Lower leg skin (tissue), 4 donors: ENCODE results near the gene C1orf210. TPM values are rescaled to one million over a fixed set of nuclear protein-coding genes. Genes with fewer than 3 reads are reported as not detected.

Source experiments
- DNase-seq, 2 donors: peaks; one replicate each; pipeline ENCODE4 v3.0.0-alpha.2; 2019; ENCODE audit warnings: low spot score in 2 of 2
- H3K4me3 ChIP-seq: fragments of 200-600 bp; sonication (generic); 2 replicates; pipeline ENCODE4 v1.5.1; 2017; ENCODE audit warnings: mild to moderate bottlenecking, low read depth; ENCODE audit not compliant: poor library complexity, severe bottlenecking
- POLR2A ChIP-seq, 2 donors: fragments of 450-650 bp; IDR thresholded peaks; one replicate each; pipeline ENCODE4 v1.6.1; 2016 to 2017; ENCODE audit warnings: antibody characterized with exemption in 2 of 2, mild to moderate bottlenecking in 1 of 2, moderate library complexity in 1 of 2
- WGBS, 2 donors: methylation state at CpG; one replicate each; pipeline ENCODE4 v1.1.5; 2018; 5-methylcytosine and 5-hydroxymethylcytosine counted together
- intact Hi-C: fragments of 100-400 bp; cut with DNase I; formaldehyde crosslinking; loops from one replicate; pipeline ENCODE4 v1.15.0; 2023; ENCODE audit warnings: low total_unique reads
- total RNA-seq, 4 donors: library from RNA; depleted of rRNA; stranded (reverse); fragments of >200 nt; gene quantifications; one replicate each; pipeline ENCODE4 v1.1.0, GENCODE V29; 2016
- TF ChIP-seq, protein P1 (sequence below), 3 donors: fragments of 450-650 bp; IDR thresholded peaks; one replicate each; pipeline ENCODE4 v1.5.1; 2016; ENCODE audit warnings: antibody characterized with exemption in 3 of 3, mild to moderate bottlenecking in 3 of 3, moderate library complexity in 2 of 3

The C1orf210 gene
- total RNA-seq, 4 donors from 2014 or later = 16.1 to 28.2 (median 25.4) TPM

DNA sequence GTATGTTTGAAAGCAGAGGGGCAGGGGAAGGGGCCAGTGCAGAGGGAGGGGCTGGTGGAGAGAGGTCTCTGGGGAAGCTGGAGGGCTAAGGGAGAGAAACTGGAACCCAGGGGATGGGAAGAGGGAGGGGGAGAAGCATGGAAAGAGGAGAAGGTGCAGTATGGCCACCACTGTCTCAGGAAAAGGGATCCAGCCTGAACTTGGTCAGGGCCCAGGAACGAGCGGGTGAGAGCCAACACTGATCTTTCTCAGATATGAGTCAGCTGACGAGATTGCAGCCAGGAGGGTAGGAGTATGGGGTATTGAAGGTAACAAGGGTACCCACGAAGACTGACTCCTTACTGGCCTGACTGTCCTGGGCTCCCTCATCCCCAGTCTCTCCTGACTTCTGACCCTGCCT is 33.5 kb upstream of the C1orf210 start:
- no peak for TF ChIP-seq POLR2A (IDR thresholded peaks at IDR 0.05)
- TF ChIP-seq, protein P1, sequence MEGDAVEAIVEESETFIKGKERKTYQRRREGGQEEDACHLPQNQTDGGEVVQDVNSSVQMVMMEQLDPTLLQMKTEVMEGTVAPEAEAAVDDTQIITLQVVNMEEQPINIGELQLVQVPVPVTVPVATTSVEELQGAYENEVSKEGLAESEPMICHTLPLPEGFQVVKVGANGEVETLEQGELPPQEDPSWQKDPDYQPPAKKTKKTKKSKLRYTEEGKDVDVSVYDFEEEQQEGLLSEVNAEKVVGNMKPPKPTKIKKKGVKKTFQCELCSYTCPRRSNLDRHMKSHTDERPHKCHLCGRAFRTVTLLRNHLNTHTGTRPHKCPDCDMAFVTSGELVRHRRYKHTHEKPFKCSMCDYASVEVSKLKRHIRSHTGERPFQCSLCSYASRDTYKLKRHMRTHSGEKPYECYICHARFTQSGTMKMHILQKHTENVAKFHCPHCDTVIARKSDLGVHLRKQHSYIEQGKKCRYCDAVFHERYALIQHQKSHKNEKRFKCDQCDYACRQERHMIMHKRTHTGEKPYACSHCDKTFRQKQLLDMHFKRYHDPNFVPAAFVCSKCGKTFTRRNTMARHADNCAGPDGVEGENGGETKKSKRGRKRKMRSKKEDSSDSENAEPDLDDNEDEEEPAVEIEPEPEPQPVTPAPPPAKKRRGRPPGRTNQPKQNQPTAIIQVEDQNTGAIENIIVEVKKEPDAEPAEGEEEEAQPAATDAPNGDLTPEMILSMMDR (IDR thresholded peaks at IDR 0.05) = no peak
- H3K4me3 ChIP-seq = no peak overlapping the region
- intact Hi-C loops = no loop called here
- 64 to 67% methylated on average over 4 of the region's 4 CpGs for WGBS, 2 donors
- no peak for DNase-seq

DNA sequence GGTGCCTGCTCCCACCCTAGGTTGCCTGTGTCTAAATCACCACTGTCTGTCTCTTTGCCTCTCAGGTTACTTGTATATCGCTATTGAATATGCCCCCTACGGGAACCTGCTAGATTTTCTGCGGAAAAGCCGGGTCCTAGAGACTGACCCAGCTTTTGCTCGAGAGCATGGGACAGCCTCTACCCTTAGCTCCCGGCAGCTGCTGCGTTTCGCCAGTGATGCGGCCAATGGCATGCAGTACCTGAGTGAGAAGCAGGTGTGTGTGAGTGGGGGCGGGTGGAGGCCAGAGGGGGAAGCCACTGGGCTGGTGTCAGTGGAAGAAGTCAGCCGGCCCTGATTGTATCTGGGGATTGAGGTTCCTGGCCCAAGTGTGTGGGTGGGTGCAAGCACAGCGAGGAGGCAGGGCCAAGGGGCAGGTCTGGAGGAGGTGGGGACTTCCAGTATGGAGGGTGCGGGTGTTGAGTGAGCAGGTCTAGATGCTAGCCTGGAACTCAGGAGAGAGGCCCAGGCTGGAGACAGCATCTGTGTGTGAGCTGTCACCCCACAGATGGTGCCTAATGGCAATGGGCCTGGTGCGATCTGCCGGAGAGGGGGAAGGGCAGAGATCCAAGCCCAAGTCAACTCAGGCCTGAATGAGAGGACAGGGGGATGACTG is 32.6 kb upstream of the C1orf210 start:
- WGBS, 2 donors = 81 to 87% methylated on average over 15 of the region's 15 CpGs
- no peak overlapping the region for H3K4me3 ChIP-seq
- no peak for DNase-seq
- no peak for TF ChIP-seq POLR2A (IDR thresholded peaks at IDR 0.05)
- TF ChIP-seq, protein P1 (IDR thresholded peaks at IDR 0.05) = no peak
- intact Hi-C loops = no loop called here

DNA sequence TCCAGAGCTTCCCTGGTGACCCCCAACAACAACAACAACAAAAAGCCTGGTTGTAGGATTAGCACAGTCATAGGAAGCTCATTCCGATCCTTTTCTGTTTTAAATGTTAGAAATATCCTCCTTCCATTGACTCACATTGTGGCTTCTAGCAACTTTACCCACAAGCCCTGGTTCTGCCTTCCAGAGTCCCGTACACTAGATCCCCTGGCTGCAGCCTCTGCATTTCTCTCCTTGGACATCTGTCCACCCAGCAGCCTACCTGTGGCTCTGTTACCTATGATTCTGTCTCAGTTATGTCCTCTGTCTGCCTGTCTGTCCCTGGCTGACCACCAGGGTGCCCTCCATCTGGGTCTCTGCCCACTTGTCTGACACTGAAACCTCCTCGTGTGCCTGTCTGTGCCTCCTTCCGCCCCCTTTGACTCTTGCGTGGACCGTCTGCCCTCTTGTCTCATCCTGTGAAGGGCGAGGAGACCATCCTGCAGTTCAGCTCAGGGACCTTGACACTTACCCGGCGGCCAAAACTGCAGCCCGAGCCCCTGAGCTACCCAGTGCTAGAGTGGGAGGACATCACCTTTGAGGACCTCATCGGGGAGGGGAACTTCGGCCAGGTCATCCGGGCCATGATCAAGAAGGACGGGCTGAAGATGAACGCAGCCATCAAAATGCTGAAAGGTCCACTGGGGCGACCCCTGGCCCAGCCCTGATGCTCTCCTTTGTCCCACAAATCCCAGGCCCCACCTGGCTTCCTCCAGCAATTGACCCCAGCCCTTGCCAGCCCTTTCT is 31.5 kb upstream of the C1orf210 start:
- TF ChIP-seq, protein P1 (IDR thresholded peaks at IDR 0.05) = no peak
- TF ChIP-seq POLR2A (IDR thresholded peaks at IDR 0.05) = no peak
- intact Hi-C loops = no loop called here
- 86 to 92% methylated on average over 16 of the region's 16 CpGs for WGBS, 2 donors
- no peak for DNase-seq
- no peak overlapping the region for H3K4me3 ChIP-seq

DNA sequence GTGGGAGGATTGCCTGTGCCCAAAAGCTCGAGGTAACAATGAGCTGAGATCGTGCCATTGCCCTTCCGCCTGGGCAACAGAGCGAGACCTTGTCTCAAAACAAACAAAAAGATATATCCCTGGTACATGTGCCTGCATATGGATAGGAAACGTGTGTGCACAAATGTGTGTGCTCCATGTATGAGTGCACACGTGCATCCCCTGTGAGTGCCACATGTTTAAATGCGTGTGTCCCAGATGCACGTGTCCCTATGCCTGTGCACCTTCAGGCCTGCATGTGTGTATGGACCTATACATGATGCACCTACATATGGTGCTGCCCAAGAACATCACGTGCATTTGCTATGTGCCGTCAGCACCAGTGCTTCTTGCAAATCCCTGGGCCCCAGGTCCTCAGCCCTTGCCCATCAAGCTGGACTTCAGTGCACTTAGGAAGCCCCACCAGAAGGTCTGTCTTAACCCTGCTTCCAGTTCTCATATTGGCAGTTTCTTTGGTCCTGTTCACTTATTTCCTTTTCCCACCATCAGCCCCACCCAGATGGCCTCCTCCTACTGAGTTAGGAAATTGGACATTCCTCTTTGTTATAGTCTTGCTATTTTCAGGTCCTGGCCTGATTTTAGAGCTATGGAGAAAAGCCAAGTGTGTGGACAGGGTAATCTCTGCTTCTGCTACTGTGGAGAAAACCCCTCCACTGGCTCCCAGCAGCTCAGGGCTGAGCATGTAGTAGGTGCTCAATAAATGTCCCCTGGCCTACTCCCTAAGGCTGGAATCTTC is 30.8 kb upstream of the C1orf210 start:
- intact Hi-C loops = no loop called here
- 90 to 91% methylated on average over 10 of the region's 10 CpGs for WGBS, 2 donors
- DNase-seq = no peak
- no peak for TF ChIP-seq POLR2A (IDR thresholded peaks at IDR 0.05)
- TF ChIP-seq, protein P1 (IDR thresholded peaks at IDR 0.05) = no peak
- H3K4me3 ChIP-seq = no peak overlapping the region

DNA sequence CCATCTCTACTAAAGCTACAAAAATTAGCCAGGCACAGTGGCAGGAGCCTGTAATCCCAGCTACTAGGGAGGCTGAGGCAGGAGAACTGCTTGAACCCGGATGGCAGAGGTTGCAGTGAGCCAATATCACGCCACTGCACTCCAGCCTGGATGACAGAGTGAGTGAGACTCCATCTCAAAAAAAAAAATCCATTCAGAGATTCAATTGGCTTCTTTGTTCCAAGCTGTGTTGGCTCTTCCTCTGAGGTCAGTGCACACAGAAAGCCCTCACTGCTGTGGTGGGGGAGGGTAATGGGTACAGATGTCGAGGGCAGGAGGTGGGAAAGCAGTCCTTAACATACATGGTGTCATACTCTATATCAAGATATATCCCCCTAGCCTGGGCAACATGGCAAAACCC is 30.1 kb upstream of the C1orf210 start:
- no peak overlapping the region for H3K4me3 ChIP-seq
- intact Hi-C loops = no loop called here

More for the DNA sequence above, 30.1 kb upstream of the C1orf210 start:
- 84 to 89% methylated on average over 3 of the region's 3 CpGs for WGBS, 2 donors
- DNase-seq = no peak
- no peak for TF ChIP-seq POLR2A (IDR thresholded peaks at IDR 0.05)
- TF ChIP-seq, protein P1 (IDR thresholded peaks at IDR 0.05) = no peak
